SK-N-SH treated with all-trans-retinoic acid at 6 μM for 48 hours (cell line): ENCODE measurements around the gene TTC36.

Source experiments
- BACH2 ChIP-seq: fragments of 250-450 bp; sonication (Bioruptor Pico); IDR thresholded peaks from 2 replicates; pipeline ENCODE4 v1.9.0; 2021; ENCODE audit warnings: mild to moderate bottlenecking, borderline replicate concordance
- CREB5 ChIP-seq: fragments of 250-450 bp; sonication (Bioruptor Pico); IDR thresholded peaks from 2 replicates; pipeline ENCODE4 v1.5.1; 2020; ENCODE audit warnings: low read depth, mild to moderate bottlenecking, moderate library complexity
- OSR1 ChIP-seq: fragments of 250-450 bp; sonication (Bioruptor Pico); IDR thresholded peaks from 2 replicates; pipeline ENCODE4 v1.8.0; 2022; ENCODE audit warnings: moderate library complexity, mild to moderate bottlenecking, inconsistent platforms
- PATZ1 ChIP-seq: fragments of 250-450 bp; sonication (Bioruptor Pico); IDR thresholded peaks from 2 replicates; pipeline ENCODE4 v1.8.0; 2020; ENCODE audit warnings: mild to moderate bottlenecking, moderate library complexity, borderline replicate concordance
- PPARA ChIP-seq: fragments of 250-450 bp; sonication (Bioruptor Pico); IDR thresholded peaks from 2 replicates; pipeline ENCODE4 v1.5.0; 2020; ENCODE audit warnings: mild to moderate bottlenecking, borderline replicate concordance
- RARB ChIP-seq: fragments of 250-450 bp; sonication (Bioruptor Pico); IDR thresholded peaks from 2 replicates; pipeline ENCODE4 v1.8.0; 2021; ENCODE audit warnings: mild to moderate bottlenecking, moderate library complexity
- SNAI2 ChIP-seq: fragments of 250-450 bp; sonication (Bioruptor Pico); IDR thresholded peaks from 2 replicates; pipeline ENCODE4 v1.5.0; 2020; ENCODE audit warnings: mild to moderate bottlenecking, moderate library complexity
- TCF4 ChIP-seq: fragments of 250-450 bp; sonication (Bioruptor Pico); IDR thresholded peaks from 2 replicates; pipeline ENCODE4 v1.8.0; 2021; ENCODE audit warnings: mild to moderate bottlenecking, moderate library complexity, borderline replicate concordance
- ZFP3 ChIP-seq: fragments of 250-450 bp; sonication (Bioruptor Pico); IDR thresholded peaks from 2 replicates; pipeline ENCODE4 v1.5.0; 2020; ENCODE audit warnings: mild to moderate bottlenecking, moderate library complexity
- ZFP30 ChIP-seq: fragments of 450-650 bp; formaldehyde crosslinking; IDR thresholded peaks from 2 replicates; pipeline ENCODE4 v1.5.0; 2022; ENCODE audit warnings: mild to moderate bottlenecking, moderate library complexity

- TF ChIP-seq PATZ1 (CRISPR knock-in tag) (no peak), TCF4 (CRISPR knock-in tag) (no peak), RARB (CRISPR knock-in tag) (no peak), PPARA (CRISPR knock-in tag) (no peak), OSR1 (no peak), SNAI2 (CRISPR knock-in tag) (no peak), CREB5 (CRISPR knock-in tag) (no peak), ZFP3 (CRISPR knock-in tag) (no peak), ZFP30 (CRISPR knock-in tag) (no peak), BACH2 (CRISPR knock-in tag) (no peak)
These were observed 4.8 kb downstream of the TTC36 start for GRCh38 chr11:118532091-118532490.
